HG03457 (cell line): ENCODE results near the gene GPR18.
A peak's percentile ranks its signal among the peaks of the same experiment; 100 is the strongest.
"Not testable (repeated sequence)": the region's sequence is repeated elsewhere in the genome, so short reads cannot be mapped to it uniquely, and the experiment has no call there.

Source experiments
- ATAC-seq: cut with Tn5 transposase; IDR thresholded peaks from one replicate; pipeline ENCODE4 v1.9.1; 2021; ENCODE audit warnings: moderate number of reproducible peaks; ENCODE audit not compliant: unreplicated experiment

GPR18 gene

DNA sequence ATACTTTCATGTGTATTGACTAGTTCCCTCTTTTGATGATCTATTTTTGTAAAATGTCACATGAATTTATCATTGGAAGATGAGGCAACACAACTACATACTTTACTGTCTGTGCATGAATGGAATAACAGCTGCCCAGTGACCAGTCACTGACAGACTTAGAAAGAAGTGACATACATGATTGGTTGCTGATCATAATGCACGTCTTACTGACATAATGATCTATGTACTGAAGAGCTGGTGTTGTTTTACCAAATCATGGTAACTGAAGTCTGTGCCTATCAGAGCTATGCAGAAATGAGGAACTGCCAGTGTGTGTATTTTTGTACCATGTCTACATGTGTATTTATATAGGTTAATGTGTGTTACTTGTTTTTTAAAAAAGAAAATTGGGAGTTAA lies 26.5 kb downstream of the GPR18 start:
- ATAC-seq, result peak; percentile 25

DNA sequence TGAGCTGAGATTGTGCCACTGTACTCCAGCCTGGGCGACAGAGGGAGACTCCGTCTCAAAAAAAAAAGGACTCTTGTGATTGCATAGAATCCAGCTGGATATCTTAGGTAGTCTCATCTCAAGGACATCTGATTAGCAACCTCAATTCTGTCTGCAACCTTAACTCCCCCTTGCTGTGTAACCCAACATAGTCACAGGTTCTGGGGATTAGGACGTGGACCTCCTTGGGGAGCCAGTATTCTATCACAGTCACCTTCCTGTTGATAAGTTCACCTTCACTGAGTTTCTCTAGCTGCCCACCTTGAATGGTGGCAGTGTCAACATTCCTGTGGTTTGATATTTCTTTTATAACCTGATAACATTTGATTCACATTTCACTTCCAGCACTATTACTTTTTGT lies 27.2 kb downstream of the GPR18 start:
- no peak for ATAC-seq

DNA sequence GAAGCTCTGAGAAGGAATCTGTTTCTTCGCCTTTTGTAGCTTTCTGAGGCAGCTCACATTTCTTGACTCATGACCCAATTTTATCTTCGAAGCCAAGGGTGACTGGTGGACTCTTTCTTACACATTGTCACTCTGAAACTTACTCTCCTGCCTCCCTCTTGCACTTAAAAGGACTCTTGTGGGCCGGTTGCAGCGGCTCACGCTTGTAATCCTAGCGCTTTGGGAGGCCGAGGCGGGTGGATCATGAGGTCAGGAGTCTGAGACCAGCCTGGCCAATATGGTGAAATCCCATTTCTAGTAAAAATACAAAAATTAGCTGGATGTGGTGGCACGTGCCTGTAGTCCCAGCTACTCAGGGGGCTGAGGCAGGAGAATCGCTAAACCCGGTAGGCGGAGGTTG lies 27.6 kb downstream of the GPR18 start:
- not testable (repeated sequence) for ATAC-seq

DNA sequence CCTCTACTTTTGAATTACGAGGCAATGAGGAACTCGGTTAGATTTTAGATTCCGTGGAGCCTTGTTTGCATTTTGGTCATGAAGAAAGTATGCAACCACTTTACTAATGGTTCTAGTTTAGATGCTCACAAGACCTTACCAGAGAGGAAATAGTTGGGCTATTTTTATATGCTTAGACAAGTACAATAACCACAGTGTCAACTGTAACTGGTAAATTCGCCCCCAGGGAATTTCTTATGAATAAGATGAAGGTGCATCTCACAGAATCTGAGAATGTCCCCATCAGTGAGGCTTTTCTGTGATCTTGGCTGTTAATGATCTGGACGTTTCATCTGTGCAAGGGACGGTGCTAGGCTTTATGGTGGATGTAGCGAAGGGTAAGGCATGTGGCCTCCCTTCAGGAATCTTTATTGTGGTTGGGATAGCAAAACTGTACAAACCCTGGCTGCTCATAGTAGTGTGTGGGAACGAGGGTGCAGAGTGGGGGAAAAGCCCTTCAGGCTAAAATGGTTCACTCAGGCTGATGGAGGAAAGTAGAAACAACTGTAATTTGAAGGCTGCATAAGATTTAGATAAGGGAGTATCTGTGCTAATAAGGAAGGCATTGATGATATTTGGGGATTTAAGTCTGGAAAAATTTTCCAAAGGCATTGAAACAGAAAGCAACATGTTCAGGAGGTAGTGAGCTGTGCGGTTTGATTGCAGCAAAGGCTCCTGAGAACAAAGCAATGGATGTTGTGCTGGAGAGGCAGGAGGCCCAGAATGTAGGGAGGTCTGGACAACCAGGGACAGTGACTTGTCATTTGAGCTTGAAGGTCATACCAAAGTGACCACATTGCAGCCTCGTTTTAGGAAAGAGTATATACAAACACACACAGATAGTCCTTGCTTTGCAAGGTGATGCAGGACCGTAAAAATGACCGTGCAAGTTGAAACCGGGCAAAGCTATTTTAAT lies 29.2 kb downstream of the GPR18 start:
- ATAC-seq, result peak; percentile 81

DNA sequence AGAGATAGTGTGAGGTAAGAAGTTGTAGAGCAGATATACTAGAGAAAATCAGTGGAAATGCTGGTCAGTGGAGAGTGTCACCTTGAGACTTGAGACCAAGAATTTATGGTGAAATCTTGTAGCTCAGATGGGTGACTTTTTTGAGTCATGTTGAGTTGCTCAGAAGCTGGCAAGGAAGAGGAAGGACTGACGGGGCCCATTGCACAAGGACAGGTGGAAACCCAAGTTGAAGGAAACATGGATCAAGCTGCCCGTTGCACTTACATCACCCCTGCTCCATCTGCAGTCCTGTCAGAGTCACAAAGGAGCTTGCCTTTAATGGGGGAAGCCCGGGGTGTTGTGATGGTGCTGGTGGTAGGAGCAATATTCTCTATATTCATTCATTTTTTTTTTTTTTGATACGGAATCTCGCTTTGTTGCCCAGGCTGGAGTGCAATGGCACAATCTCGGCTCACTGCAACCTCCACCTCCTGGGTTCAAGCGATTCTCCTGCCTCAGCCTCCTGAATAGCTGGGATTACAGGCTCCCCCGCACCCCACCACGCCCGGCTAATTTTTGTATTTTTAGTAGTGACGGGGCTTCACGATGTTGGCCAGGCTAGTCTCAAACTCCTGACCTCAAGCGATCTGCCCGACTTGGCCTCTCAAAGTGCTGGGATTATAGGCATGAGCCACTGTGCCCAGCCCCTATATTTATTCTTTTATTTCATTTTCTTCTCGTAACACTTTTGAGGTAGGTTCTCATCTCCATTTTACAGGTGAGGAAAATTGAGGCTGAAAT lies 30.1 kb downstream of the GPR18 start:
- ATAC-seq, result no peak

DNA sequence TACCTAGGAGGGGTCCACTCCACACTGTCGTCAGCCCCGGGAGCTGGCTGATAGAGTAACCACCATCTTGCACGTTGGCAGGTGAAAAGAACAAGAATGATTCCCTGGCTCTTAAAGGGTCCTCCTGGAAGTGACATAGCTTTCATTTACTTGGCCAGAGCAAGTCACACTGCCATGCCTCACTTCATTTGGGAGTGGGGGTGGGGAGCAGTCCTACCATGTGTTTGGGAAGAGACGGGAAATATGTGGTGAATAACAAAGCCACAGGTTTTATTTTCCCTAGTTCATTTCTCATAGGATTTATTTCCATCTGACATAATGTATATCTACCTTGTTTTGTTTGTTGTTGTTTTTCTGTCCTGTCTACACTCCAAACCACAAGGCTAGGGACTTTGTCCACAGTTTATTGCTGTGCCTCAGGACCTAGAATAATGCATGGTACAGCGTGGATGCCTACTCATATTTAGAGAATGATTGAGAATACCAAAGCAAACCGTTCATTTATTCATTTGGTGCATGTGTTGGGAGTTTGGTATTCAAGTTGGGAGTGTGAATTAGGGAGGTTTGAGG lies 30.8 kb downstream of the GPR18 start:
- ATAC-seq, result no peak

DNA sequence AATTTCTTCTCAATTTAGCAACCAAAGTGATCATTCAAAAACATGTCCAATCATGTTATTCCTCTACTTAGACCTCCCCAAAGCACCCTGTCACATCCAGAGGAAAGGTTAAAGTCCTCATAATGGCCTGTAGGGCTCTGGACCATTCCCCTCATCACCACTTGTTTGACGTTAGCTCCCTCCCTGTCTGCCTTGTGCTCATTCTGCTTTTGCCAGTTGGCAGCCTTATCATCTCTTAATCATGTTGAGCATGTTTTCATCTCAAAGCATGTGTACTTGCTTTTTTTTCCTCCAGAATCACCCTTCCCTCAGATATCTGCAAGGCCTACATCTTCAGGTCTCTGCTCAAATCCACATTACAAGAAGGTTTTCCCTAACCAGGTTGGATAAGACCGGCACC lies 31.7 kb downstream of the GPR18 start:
- ATAC-seq, result no peak

DNA sequence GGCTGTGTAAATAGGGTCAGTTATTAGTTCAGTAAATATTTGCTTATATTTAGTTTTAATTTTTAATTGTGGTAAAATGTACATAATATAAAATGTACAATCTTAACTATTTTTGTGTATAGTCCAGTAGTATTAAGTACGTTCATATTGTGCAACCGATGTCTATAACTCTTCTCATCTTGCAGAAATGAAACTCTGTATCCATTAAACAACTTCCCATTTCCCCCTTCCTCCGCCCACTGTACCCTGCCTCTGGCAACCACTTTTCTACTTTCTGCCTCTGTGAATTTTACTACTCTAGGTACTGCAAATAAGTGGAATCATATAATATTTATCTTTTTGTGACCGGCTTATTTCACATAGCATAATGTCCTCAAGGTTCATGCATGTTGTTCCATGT lies 33.1 kb downstream of the GPR18 start:
- no peak for ATAC-seq

DNA sequence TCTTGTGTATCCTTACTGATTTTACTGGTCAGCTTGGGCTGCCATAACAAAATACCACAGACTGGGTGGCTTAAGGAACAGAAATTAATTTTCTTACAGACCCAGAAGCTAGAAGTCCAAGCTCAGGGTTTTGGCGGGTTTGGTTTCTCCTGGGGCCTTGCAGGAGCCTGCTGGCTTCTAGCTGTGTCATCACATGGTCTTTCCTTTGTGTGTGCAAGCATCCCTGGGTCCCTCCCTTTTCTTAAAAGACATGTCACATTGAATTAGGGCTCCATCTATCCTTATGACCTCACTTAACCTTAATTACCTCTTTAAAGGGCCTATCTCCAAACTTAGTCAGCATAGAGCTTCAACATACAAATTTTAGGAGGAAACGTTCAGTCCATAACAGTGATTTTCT lies 34.2 kb downstream of the GPR18 start:
- ATAC-seq, result no peak

DNA sequence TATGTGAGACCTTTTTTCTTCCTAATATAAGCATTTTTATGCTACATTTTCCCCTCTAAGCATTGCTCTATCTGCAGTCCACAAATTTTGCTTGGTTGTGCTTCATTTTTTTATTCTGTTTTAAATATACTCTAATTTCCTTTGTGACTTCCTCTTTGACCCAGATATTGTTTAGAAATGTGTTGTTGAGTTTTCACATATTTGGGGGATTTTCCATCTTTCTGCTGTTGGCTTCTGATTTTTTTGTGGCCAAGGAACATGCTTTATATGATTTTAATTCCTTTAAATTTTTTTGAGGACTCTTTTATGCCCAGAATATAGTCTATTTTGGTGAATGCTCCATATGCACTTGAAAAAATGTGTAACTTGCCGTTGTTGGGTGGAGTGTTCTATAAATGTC lies 34.6 kb downstream of the GPR18 start:
- ATAC-seq, result no peak

DNA sequence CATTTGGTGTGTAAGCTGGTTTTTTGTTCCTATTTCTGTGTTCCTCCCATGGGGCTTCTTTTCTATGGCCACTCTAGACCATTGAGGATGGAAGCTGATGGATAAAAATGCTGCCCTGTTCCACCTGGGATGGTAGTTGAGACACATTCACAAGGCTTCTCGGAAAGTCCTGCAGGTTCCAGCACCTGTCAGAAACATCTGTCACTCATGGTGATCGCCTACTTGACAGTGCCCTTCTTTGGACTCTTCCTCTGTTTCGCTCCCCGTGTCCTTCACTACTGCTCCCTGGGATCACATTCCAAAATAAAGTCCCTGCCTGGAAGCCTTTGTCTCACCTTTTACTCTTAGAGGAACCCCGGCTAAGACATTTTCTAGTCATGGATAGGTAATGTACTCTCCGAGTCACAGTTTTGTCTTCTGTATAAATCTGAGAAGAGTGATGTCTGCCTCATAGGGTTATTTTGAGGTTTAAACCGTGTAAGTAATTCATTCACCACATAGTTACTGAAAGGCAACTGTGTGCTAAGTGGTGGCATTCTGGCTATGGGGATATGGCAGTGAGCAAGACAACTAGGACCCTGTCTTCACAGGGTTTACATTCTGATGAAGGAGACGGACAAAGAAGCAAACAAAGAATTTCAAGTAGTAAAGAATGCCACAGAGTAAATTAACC lies 36.5 kb downstream of the GPR18 start:
- ATAC-seq, result no peak

DNA sequence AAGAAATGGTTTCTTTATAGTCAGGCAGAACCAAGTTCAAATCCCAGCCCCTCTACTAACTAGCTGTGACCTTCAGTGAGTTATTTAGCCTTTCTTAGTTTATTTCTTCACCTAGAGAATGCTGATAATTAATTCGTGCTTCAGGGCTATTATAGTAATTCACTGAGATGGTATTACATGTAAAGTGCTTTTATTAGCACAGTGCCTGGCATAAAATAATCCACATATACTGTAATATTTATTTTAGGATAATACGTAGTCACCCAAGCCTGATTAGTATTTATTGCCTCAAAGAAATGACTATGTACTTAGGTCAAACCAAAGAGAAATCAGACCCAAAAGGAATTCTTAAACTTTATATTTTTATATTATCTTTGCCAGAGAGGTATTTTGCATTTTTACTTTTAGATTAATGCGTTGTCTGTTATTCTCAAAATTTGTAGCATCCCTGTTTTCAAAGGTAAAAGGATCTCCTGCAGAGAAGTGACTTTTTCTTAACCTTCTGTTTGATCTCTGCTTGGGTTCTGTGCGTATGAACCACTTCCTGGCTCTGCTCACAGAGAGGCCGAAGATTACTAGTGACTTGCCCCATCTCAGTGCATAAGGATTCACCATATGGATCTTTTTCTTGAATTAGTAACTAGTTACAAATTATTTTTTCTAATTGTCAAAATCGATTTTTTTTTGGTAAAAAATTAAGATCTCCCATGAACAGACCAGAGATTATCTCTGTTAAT lies 37.8 kb downstream of the GPR18 start:
- ATAC-seq, result no peak

DNA sequence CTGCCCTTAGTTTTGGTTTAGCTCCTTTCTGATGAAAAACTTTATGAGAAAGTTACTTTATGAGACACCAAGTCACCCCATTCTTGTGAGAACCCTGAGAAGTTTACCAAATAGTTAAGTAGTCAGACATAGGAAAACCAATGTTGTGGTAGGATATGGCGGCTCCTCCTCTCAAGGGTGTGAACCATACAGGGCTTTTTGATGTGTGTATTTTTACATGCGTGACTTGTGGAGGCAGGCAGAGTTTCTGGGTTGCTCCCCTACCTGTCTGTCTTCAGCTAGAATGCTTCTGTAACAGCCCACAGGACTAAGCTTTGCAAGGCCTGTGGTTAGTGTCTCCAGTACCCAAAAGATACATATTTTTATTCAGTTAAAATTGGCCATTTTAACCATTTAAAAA lies 39.2 kb downstream of the GPR18 start:
- ATAC-seq, result no peak

DNA sequence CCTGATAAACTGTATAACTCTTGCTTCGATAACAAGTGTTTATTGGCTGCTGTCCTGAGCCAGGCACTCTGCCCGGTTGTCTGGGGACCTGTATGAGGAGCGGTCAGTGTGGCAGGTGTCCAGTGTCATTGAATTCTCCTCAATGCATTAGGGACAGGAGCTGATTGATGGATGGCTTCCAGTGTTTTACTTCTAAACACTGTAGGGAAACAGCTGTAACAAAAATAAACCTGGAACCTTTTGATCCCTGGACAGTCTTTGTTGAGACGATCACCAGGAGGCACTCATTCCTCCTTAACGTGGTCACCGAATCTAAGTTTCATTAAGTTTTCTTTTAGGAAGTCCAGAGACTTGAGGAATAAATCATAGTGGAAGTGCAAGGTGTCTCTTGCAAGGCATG lies 39.6 kb downstream of the GPR18 start:
- no peak for ATAC-seq

DNA sequence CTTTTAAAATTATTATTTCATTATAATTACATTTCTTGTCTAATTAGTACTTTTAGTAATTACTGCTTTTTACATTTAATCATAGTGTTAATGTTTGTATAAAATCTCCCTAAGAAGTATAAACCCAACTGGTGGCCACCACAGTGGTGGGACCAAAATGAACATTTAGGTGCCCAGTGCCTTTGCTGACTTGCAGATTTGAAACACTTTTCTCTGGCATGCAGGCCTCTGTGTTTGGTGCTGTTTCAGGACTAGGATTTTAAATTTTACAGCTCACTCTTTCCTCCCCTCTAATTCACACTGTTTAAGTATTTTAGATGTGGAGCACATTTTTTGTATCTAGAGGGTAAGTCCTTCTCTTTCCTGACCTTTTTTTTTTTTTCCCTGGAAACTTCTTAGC lies 40.1 kb downstream of the GPR18 start:
- ATAC-seq, result no peak

DNA sequence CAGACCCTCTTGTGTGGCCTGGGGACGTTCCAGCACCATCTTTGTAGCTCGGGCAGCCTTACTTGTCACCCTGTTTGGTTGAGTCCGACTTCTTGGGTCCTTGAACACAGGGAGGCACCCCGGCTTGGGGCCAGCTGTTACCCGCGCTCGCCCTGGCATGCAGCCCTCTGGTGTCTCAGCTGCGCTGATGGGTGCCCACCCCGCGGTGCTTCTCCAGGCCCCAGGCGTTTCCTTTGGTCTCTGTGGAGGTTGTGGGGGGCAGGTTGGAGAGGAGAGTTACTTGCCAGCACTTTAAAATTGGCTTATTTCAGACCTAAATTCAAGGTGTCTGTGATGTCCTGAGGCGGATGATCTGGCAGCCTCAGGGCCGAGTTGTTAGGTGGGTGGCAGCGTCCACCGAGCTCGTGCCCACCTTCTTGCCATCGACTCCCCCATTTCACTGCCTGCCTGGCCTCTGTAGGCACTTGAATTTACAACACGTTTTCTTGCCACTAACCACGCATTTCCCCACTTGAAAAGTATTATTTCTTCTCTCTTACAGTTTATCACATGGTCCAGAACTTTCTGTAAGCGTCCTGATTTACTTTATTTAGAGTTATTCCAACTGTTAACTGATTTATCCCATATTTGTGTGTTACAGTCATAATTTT lies 40.6 kb downstream of the GPR18 start:
- no peak for ATAC-seq

DNA sequence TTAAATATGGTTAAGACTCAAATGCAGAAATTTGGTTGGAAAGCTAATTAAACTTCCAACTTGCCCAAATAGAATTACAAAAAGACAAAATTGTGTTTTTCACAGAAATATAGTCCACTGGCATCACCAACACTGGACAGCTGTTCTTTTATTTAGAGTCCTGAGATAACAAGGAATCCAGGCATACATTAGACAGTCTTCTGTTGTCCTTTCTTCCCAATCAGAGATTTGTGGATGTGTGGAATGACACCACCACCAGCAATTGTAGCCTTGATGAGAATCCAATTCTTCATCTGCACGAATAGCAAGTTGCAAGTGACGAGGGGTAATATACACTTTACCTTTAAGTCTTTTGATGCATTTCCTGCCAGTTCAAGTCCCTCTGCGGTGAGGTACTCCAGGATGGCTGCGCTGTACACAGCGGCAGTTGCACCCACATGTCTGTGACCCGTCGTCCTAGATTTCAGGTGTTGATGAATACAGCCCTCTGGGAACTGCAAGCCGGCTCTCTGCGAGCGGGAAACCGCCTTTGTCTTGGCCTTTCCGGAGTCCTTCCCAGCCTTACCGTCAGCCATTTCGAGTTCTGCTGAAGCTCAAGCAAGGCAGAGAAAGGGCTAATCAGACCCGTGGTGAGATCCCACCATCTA lies 42.9 kb downstream of the GPR18 start:
- ATAC-seq, result no peak

DNA sequence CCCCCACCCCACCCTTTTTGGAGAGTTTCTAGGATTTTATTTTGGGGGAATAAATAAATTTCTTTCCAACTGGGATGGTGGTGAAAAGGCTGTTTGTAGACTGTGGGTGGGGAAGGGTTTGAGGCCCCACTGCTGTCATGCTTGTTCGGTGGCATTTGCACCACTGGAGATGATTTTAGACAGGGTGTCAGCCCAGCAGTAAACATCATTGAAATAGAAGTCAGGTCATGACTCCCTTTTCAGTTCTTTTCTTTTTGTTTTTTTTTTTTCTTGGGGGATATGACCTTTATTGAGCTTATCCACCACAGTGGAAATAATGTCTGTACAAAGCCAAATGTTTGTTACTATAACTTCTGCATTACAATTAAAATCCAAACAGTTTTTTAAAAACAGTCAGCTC lies 43.4 kb downstream of the GPR18 start:
- ATAC-seq, result no peak

DNA sequence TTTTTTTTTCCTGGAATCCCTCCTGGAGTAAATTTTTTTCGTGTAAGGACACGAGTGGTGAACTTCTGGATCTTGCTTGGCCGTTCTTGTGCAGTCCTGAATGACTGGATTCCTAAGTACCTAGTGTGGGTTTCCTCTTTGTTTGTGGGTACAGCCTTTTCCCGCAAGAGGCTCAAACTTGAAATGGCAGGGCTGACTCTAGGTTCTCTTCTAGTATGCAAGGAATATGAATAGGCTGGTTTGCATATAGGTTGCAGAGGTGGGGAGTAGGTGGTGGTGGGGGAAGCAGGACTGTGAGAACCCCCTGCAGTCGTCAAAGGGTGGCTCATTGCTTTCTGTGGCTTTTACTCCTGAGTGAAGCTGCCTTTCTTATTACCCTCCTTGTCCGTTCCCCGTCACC lies 43.9 kb downstream of the GPR18 start:
- ATAC-seq, result peak; percentile 71
